Measurements from ENCODE around the gene SRGAP2C.
"Not testable (repeated sequence)": the region's sequence is repeated elsewhere in the genome, so short reads cannot be mapped to it uniquely, and the experiment has no call there.

Gene SRGAP2C

DNA sequence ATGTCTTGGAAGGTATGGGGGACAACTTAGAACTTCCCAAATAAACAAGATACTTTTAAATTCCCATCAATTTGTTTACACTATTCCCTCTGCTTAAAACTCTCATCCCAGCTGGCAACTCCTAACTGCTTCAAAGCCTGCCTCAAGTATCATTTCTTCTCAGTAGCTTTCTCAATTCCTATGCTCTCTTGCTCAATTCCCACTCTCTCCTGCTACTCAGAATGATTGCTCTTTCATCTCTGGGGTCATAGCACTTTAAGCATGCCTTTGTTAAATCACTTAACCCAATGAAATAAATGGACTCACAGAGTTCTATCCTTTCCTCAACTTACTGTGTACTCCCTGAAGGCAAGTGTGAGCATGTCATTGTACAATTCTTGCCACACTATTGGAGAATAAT, 19.5 kb upstream of the SRGAP2C start:
- not testable (repeated sequence) for H3K79me2 ChIP-seq (ENCODE audit: control insufficient read depth, insufficient read depth, low read length, poor library complexity); H3K23ac ChIP-seq (ENCODE audit: low read length); H2BK120ac ChIP-seq (ENCODE audit: insufficient read depth, low read length, poor library complexity); H3K27ac ChIP-seq (ENCODE audit: low read depth, low read length); H3K27me3 ChIP-seq (ENCODE audit: insufficient read depth, low read length); H3K4me2 ChIP-seq (ENCODE audit: low read length); H2BK12ac ChIP-seq (ENCODE audit: low read length); H2BK5ac ChIP-seq (ENCODE audit: low read depth, low read length, poor library complexity); H2AFZ ChIP-seq (ENCODE audit: insufficient read depth, low read length, poor library complexity); H4K91ac ChIP-seq (ENCODE audit: low read depth, low read length); H3K4me3 ChIP-seq (ENCODE audit: low read depth, low read length); H4K8ac ChIP-seq (ENCODE audit: low read depth, low read length); H3K9me3 ChIP-seq (ENCODE audit: insufficient read depth, low read depth, low read length); H3K18ac ChIP-seq (ENCODE audit: low read length); H3K79me1 ChIP-seq (ENCODE audit: low read length); H3K14ac ChIP-seq (ENCODE audit: low read length); H3K4me1 ChIP-seq (ENCODE audit: control insufficient read depth in 1 of 2, insufficient read depth in 2 of 2, low read length in 2 of 2); H3K9ac ChIP-seq (ENCODE audit: low read length); H4K12ac ChIP-seq (ENCODE audit: low read depth, low read length); H3K36me3 ChIP-seq (ENCODE audit: control insufficient read depth in 1 of 2, insufficient read depth in 2 of 2, low read length in 2 of 2); H2AK5ac ChIP-seq (ENCODE audit: low read length); H3K4ac ChIP-seq (ENCODE audit: low read depth, low read length)
- peak in 1 of 2 donors; percentile 7 for DNase-seq

DNA sequence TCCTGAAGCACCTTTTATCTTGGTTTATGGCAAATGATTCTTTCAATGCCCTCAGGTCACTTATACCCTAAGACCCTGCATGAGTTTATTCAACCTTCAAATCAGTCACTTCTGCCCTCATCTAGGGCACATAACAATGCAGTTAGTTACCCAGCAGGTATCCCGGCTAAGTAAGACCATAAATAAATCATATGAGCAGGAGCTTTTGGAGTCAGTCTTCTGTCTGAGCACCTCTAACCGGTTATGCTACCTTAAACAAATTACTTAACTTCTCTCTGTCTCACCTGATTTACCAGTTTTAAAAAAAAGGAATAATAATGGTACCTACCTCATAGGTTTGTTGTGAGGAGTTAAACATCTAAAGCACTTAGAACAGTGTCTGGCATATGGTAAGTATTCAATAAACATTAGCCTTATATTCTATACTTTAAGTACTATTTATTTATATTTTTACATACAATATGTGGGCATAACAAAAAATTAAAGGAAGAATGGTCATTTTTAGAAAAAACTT, 17.5 kb upstream of the SRGAP2C start:
- not testable (repeated sequence) for H3K4ac ChIP-seq (ENCODE audit: low read depth, low read length); H3K14ac ChIP-seq (ENCODE audit: low read length); H2AFZ ChIP-seq (ENCODE audit: insufficient read depth, low read length, poor library complexity); H3K9ac ChIP-seq (ENCODE audit: low read length); H4K12ac ChIP-seq (ENCODE audit: low read depth, low read length); H3K27ac ChIP-seq (ENCODE audit: low read depth, low read length); H3K4me3 ChIP-seq (ENCODE audit: low read depth, low read length); H3K79me1 ChIP-seq (ENCODE audit: low read length); H3K23ac ChIP-seq (ENCODE audit: low read length); H3K27me3 ChIP-seq (ENCODE audit: insufficient read depth, low read length); H3K18ac ChIP-seq (ENCODE audit: low read length); H3K9me3 ChIP-seq (ENCODE audit: insufficient read depth, low read depth, low read length); H2AK5ac ChIP-seq (ENCODE audit: low read length); H3K4me2 ChIP-seq (ENCODE audit: low read length); H3K79me2 ChIP-seq (ENCODE audit: control insufficient read depth, insufficient read depth, low read length, poor library complexity); H4K8ac ChIP-seq (ENCODE audit: low read depth, low read length); H2BK120ac ChIP-seq (ENCODE audit: insufficient read depth, low read length, poor library complexity); H2BK5ac ChIP-seq (ENCODE audit: low read depth, low read length, poor library complexity); H3K4me1 ChIP-seq (ENCODE audit: control insufficient read depth in 1 of 2, insufficient read depth in 2 of 2, low read length in 2 of 2); H3K36me3 ChIP-seq (ENCODE audit: control insufficient read depth in 1 of 2, insufficient read depth in 2 of 2, low read length in 2 of 2); H2BK12ac ChIP-seq (ENCODE audit: low read length); H4K91ac ChIP-seq (ENCODE audit: low read depth, low read length)
- peak; percentile 0 to 66 for DNase-seq
- WGBS (ENCODE audit: extremely low coverage, insufficient coverage, insufficient read length): no CpG with 5 or more reads among the region's 2 CpGs

DNA sequence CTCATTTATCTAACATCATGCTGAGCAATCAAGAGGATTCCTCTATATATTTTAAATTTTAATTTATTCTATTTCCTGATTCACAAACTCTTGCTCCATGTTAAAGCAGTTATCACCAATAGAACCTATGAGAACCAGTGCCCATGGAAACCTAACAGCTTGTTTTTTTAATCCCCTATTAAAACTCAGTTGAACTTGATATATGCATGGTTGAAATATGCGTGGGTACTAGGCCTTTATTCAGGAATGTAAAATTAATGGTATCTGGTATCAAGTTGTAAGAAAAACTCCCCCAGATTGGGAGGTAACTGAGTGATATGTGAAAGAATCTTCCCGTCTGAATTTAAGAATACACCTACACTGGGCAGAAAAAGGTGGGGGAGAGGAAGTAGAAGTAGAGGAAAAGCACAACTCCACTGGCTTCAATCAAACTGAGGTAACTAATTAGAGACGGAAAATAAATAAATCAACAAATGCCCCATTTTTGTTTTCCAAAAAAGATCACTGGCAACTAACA, 16.6 kb upstream of the SRGAP2C start:
- DNase-seq; H3K4me2 ChIP-seq (ENCODE audit: low read length); H2BK120ac ChIP-seq (ENCODE audit: insufficient read depth, low read length, poor library complexity); H3K4me1 ChIP-seq (ENCODE audit: control insufficient read depth in 1 of 2, insufficient read depth in 2 of 2, low read length in 2 of 2); H3K18ac ChIP-seq (ENCODE audit: low read length); H3K4me3 ChIP-seq (ENCODE audit: low read depth, low read length); H2AFZ ChIP-seq (ENCODE audit: insufficient read depth, low read length, poor library complexity); H3K79me2 ChIP-seq (ENCODE audit: control insufficient read depth, insufficient read depth, low read length, poor library complexity); H3K36me3 ChIP-seq (ENCODE audit: control insufficient read depth in 1 of 2, insufficient read depth in 2 of 2, low read length in 2 of 2); H4K8ac ChIP-seq (ENCODE audit: low read depth, low read length); H3K4ac ChIP-seq (ENCODE audit: low read depth, low read length); H2BK5ac ChIP-seq (ENCODE audit: low read depth, low read length, poor library complexity); H3K79me1 ChIP-seq (ENCODE audit: low read length); H2BK12ac ChIP-seq (ENCODE audit: low read length); H3K9me3 ChIP-seq (ENCODE audit: insufficient read depth, low read depth, low read length); H3K27me3 ChIP-seq (ENCODE audit: insufficient read depth, low read length); H3K14ac ChIP-seq (ENCODE audit: low read length); H3K27ac ChIP-seq (ENCODE audit: low read depth, low read length); H4K12ac ChIP-seq (ENCODE audit: low read depth, low read length); H3K23ac ChIP-seq (ENCODE audit: low read length); H3K9ac ChIP-seq (ENCODE audit: low read length); H4K91ac ChIP-seq (ENCODE audit: low read depth, low read length); H2AK5ac ChIP-seq (ENCODE audit: low read length): not testable (repeated sequence)
- WGBS (ENCODE audit: extremely low coverage, insufficient coverage, insufficient read length): no CpG with 5 or more reads among the region's 3 CpGs

DNA sequence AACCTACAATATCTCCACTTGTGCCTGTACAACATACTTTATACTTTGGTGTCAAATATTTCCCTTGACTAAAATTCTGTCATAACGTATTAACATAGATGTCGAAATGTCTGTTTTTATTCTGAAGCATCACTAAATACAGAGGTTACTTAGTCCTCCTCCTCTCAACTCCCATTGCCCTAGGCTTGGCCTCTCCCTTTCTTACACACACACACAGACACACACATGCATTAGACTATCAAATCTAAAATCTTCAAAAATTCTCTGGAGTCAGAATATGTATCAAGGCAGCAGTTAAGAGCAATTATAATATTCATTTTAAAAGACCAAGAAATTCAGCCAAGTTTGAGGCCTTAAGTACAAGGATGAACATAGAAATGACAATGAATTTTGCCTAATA, 8.1 kb upstream of the SRGAP2C start:
- no CpG with 5 or more reads among the region's 2 CpGs for WGBS (ENCODE audit: extremely low coverage, insufficient coverage, insufficient read length)
- H2AFZ ChIP-seq (ENCODE audit: insufficient read depth, low read length, poor library complexity); H4K12ac ChIP-seq (ENCODE audit: low read depth, low read length); H3K9me3 ChIP-seq (ENCODE audit: insufficient read depth, low read depth, low read length); H3K23ac ChIP-seq (ENCODE audit: low read length); H4K8ac ChIP-seq (ENCODE audit: low read depth, low read length); H3K9ac ChIP-seq (ENCODE audit: low read length); H4K91ac ChIP-seq (ENCODE audit: low read depth, low read length); H3K4me1 ChIP-seq (ENCODE audit: control insufficient read depth in 1 of 2, insufficient read depth in 2 of 2, low read length in 2 of 2); H2BK12ac ChIP-seq (ENCODE audit: low read length); H3K4ac ChIP-seq (ENCODE audit: low read depth, low read length); H3K14ac ChIP-seq (ENCODE audit: low read length); H3K4me2 ChIP-seq (ENCODE audit: low read length); DNase-seq; H3K79me1 ChIP-seq (ENCODE audit: low read length); H3K27me3 ChIP-seq (ENCODE audit: insufficient read depth, low read length); H3K27ac ChIP-seq (ENCODE audit: low read depth, low read length); H3K4me3 ChIP-seq (ENCODE audit: low read depth, low read length); H2AK5ac ChIP-seq (ENCODE audit: low read length); H3K36me3 ChIP-seq (ENCODE audit: control insufficient read depth in 1 of 2, insufficient read depth in 2 of 2, low read length in 2 of 2); H3K18ac ChIP-seq (ENCODE audit: low read length); H2BK5ac ChIP-seq (ENCODE audit: low read depth, low read length, poor library complexity); H2BK120ac ChIP-seq (ENCODE audit: insufficient read depth, low read length, poor library complexity); H3K79me2 ChIP-seq (ENCODE audit: control insufficient read depth, insufficient read depth, low read length, poor library complexity): not testable (repeated sequence)

Data from trophoblast cell (in vitro differentiated cells and primary cell).